Uterus (tissue), 2 donors: Measurements from ENCODE around the gene HOXC4.

Experiments used
- CTCF ChIP-seq, 4 experiments: fragments of 200-600 bp in 2 of 4; fragments of 450-650 bp in 2 of 4; sonication (generic) in 2 of 4; IDR thresholded peaks; one replicate each; pipeline ENCODE4 v1.5.1; 2016 to 2019; ENCODE audit warnings: antibody characterized with exemption in 4 of 4, mild to moderate bottlenecking in 2 of 4, moderate library complexity in 1 of 4
- POLR2A ChIP-seq, 2 donors: fragments of 450-650 bp; IDR thresholded peaks; one replicate each; pipeline ENCODE4 v1.6.1; 2016; ENCODE audit warnings: antibody characterized with exemption in 2 of 2, mild to moderate bottlenecking in 1 of 2, moderate library complexity in 1 of 2

DNA sequence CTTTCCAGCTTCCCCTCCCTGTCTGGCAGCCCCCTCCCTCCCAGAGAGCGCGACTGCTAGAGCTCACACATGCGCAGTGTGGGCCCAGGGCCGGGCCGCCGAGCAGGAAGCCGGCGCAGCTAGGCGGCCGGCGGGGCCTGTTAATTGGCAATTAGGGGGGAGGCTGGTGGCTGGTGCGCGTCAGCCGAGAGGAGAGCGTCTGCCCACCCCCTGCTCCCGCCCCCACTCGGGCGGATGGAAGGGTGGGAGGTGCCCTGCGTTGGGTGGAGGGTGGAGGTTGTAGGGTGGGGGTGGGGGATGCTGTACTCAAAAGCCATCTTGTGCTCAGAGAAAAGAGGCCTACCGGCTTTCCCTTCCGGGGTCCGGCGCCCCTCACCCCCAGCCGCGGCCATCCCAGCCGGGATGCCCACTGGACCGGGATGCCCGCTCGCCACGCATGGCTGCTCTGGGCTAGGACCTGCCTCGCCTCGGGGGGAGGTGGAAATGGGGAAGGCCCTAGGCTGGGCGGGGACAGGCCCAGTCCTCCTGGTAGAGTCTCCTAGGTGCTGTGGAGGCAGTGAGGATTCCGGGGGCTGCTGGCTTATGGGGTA lies 35.7 kb upstream of the HOXC4 start:
- TF ChIP-seq CTCF (IDR thresholded peaks at IDR 0.05) (peak in 1 of 4 experiments; percentile 8), POLR2A (IDR thresholded peaks at IDR 0.05) (peak; percentile 39 to 41)
